AG10803 (cell line): ENCODE results near the gene RAP1A.

ENCODE experiments used
- DNase-seq: peaks from one replicate; pipeline ENCODE4 v3.0.0; 2010; ENCODE audit warnings: low read depth
- H3K4me3 ChIP-seq: 2 replicates; pipeline ENCODE4 v1.5.1; 2011; ENCODE audit warnings: mild to moderate bottlenecking, low read length, control low read depth
- CTCF ChIP-seq: conservative IDR thresholded peaks from 2 replicates; pipeline ENCODE4 v1.5.1; 2011; ENCODE audit warnings: mild to moderate bottlenecking, low read length, control low read depth, inconsistent platforms

Gene RAP1A

GRCh38 chr1:111716333-111716732 lies 96.7 kb downstream of the RAP1A start:
- DNase-seq: no peak
- no peak overlapping the region for H3K4me3 ChIP-seq
- TF ChIP-seq CTCF: no peak

GRCh38 chr1:111717450-111717849 lies 97.9 kb downstream of the RAP1A start:
- TF ChIP-seq CTCF: no peak
- no peak overlapping the region for H3K4me3 ChIP-seq
- no peak for DNase-seq

- no peak overlapping the region for H3K4me3 ChIP-seq
- no peak for TF ChIP-seq CTCF
- no peak for DNase-seq
Observed at GRCh38 chr1:111719135-111719534, 99.5 kb downstream of the RAP1A start.

- DNase-seq: no peak
- no peak overlapping the region for H3K4me3 ChIP-seq
- TF ChIP-seq CTCF: no peak
Observed at GRCh38 chr1:111719674-111720132, 100.1 kb downstream of the RAP1A start.

GRCh38 chr1:111720274-111720976 lies 100.8 kb downstream of the RAP1A start:
- H3K4me3 ChIP-seq: no peak overlapping the region
- TF ChIP-seq CTCF: no peak
- DNase-seq: no peak

- TF ChIP-seq CTCF: no peak
- H3K4me3 ChIP-seq: no peak overlapping the region
- no peak for DNase-seq
Observed at GRCh38 chr1:111720977-111721786, 101.6 kb downstream of the RAP1A start.
